IMR-90 (cell line): ENCODE measurements around the gene EXOC6B. TPM values are rescaled to one million over a fixed set of nuclear protein-coding genes. Genes with fewer than 3 reads are reported as not detected.

ENCODE experiments used
- ATAC-seq: fragments of 200-7000 bp; cut with Tn5 transposase; 2 replicates; pipeline ENCODE4 v1.9.1; 2020; ENCODE audit warnings: low read depth, mild to moderate bottlenecking, moderate library complexity
- BruUV-seq: library from RNA; stranded (reverse); fragments of 400-500 nt; replicated peaks from 2 replicates; lab custom pipeline; 2021; lab: Mats Ljungman, UMichigan
- CTCF ChIA-PET: fragments of 300-600 bp; formaldehyde crosslinking; extraction: SDS; loops from one replicate; lab custom pipeline; 2021; ENCODE audit warnings: antibody characterized with exemption; lab: Yijun Ruan, JAX
- POLR2A ChIA-PET: fragments of 300-600 bp; sonication (Branson Sonifier 250); formaldehyde crosslinking; loops from one replicate; lab custom pipeline; 2022; ENCODE audit warnings: antibody characterized with exemption; ENCODE audit not compliant: unreplicated experiment; lab: Charles Lee
- DNase-seq: peaks from one replicate; pipeline ENCODE4 v3.0.0; 2013
- H2AFZ ChIP-seq: replicated peaks from 2 replicates; pipeline ENCODE3; 2013; ENCODE audit warnings: low read length, mild to moderate bottlenecking; ENCODE audit not compliant: poor library complexity
- H2AK5ac ChIP-seq: 2 replicates; pipeline ENCODE4 v1.6.1; 2013; ENCODE audit warnings: low read depth, low read length, inconsistent platforms
- H2AK9ac ChIP-seq: replicated peaks from 2 replicates; pipeline ENCODE3; 2013; ENCODE audit warnings: mild to moderate bottlenecking, low read depth, low read length, moderate library complexity; ENCODE audit not compliant: poor library complexity
- H2BK120ac ChIP-seq: 2 replicates; pipeline ENCODE4 v1.6.1; 2013; ENCODE audit warnings: low read depth, low read length, inconsistent platforms
- H2BK15ac ChIP-seq: 3 replicates; pipeline ENCODE4 v1.6.1; 2013; ENCODE audit warnings: low read depth, low read length, inconsistent platforms
- H2BK20ac ChIP-seq: 2 replicates; pipeline ENCODE4 v1.6.1; 2013; ENCODE audit warnings: low read depth, mild to moderate bottlenecking, inconsistent platforms, low read length, moderate library complexity
- H2BK5ac ChIP-seq: 2 replicates; pipeline ENCODE4 v1.6.1; 2013; ENCODE audit warnings: mild to moderate bottlenecking, low read depth, low read length, inconsistent platforms; ENCODE audit not compliant: poor library complexity, severe bottlenecking
- H3K14ac ChIP-seq: replicated peaks from 2 replicates; pipeline ENCODE4 v1.6.1; 2013; ENCODE audit warnings: low read depth, low read length, inconsistent platforms
- H3K18ac ChIP-seq: 2 replicates; pipeline ENCODE4 v1.6.1; 2013; ENCODE audit warnings: low read depth, low read length, control low read depth
- H3K23ac ChIP-seq: 2 replicates; pipeline ENCODE4 v1.6.1; 2013; ENCODE audit warnings: low read depth, low read length, inconsistent platforms
- H3K27ac ChIP-seq: 2 replicates; pipeline ENCODE4 v1.5.1; 2013; ENCODE audit warnings: mild to moderate bottlenecking, control low read depth, low read length; ENCODE audit not compliant: insufficient read depth
- H3K27me3 ChIP-seq: 2 replicates; pipeline ENCODE4 v1.6.1; 2013; ENCODE audit warnings: low read length; ENCODE audit not compliant: control insufficient read depth, insufficient read depth
- H3K36me3 ChIP-seq: 2 replicates; pipeline ENCODE4 v1.6.1; 2013; ENCODE audit warnings: low read length, mixed read lengths; ENCODE audit not compliant: control insufficient read depth, insufficient read depth
- H3K4ac ChIP-seq: 2 replicates; pipeline ENCODE4 v1.6.1; 2013; ENCODE audit warnings: low read depth, low read length, inconsistent platforms
- H3K4me1 ChIP-seq: 2 replicates; pipeline ENCODE4 v1.6.1; 2013; ENCODE audit warnings: low read length, mixed read lengths; ENCODE audit not compliant: control insufficient read depth, insufficient read depth
- H3K4me2 ChIP-seq: 2 replicates; pipeline ENCODE4 v1.6.1; 2013; ENCODE audit warnings: low read depth, mild to moderate bottlenecking, control low read depth, low read length, moderate library complexity
- H3K4me3 ChIP-seq: 2 replicates; pipeline ENCODE4 v1.5.1; 2013; ENCODE audit warnings: low read depth, mild to moderate bottlenecking, control low read depth, low read length, moderate library complexity; ENCODE audit not compliant: insufficient read depth
- H3K56ac ChIP-seq: 2 replicates; pipeline ENCODE4 v1.6.1; 2013; ENCODE audit warnings: low read length, inconsistent platforms; ENCODE audit not compliant: insufficient read depth; ENCODE audit errors: extremely low read depth
- H3K79me1 ChIP-seq, 2 experiments: 2 replicates each; pipeline ENCODE4 v1.6.1; 2013; ENCODE audit warnings: low read length in 2 of 2, inconsistent platforms in 1 of 2, low read depth in 1 of 2
- H3K9ac ChIP-seq: 2 replicates; pipeline ENCODE4 v1.6.1; 2013; ENCODE audit warnings: low read depth, low read length, control low read depth
- H3K9me1 ChIP-seq: 2 replicates; pipeline ENCODE4 v1.6.1; 2013; ENCODE audit warnings: low read length, inconsistent platforms; ENCODE audit not compliant: insufficient read depth
- H3K9me3 ChIP-seq: 2 replicates; pipeline ENCODE4 v1.6.1; 2013; ENCODE audit warnings: low read length; ENCODE audit not compliant: control insufficient read depth, insufficient read depth
- H4K20me1 ChIP-seq: 2 replicates; pipeline ENCODE4 v1.6.1; 2013; ENCODE audit warnings: low read length, inconsistent platforms; ENCODE audit not compliant: insufficient read depth
- H4K5ac ChIP-seq: 2 replicates; pipeline ENCODE4 v1.6.1; 2013; ENCODE audit warnings: mild to moderate bottlenecking, low read depth, low read length, control low read depth
- H4K8ac ChIP-seq, 2 experiments: 2 replicates each; pipeline ENCODE4 v1.6.1; 2013; ENCODE audit warnings: low read depth in 2 of 2, low read length in 2 of 2, control low read depth in 1 of 2, inconsistent platforms in 1 of 2
- H4K91ac ChIP-seq: 2 replicates; pipeline ENCODE4 v1.6.1; 2013; ENCODE audit warnings: low read depth, low read length, inconsistent platforms; ENCODE audit not compliant: insufficient read depth
- BHLHE40 ChIP-seq: fragments of 150-350 bp; IDR thresholded peaks from 2 replicates; pipeline ENCODE4 v1.6.1; 2016; ENCODE audit warnings: mild to moderate bottlenecking, low read depth, low read length
- CEBPB ChIP-seq: IDR thresholded peaks from 2 replicates; pipeline ENCODE4 v1.6.1; 2012; ENCODE audit warnings: low read depth, low read length, improper control_type of control experiment
- CHD1 ChIP-seq: IDR thresholded peaks from 2 replicates; pipeline ENCODE4 v1.6.1; 2012; ENCODE audit warnings: low read depth, low read length, improper control_type of control experiment
- CTCF ChIP-seq: conservative IDR thresholded peaks from 2 replicates; pipeline ENCODE4 v1.5.1; 2012; ENCODE audit warnings: mild to moderate bottlenecking, low read depth, low read length, improper control_type of control experiment
- ELK1 ChIP-seq: fragments of 150-350 bp; IDR thresholded peaks from 2 replicates; pipeline ENCODE4 v1.6.1; 2016; ENCODE audit warnings: low read depth, mild to moderate bottlenecking, low read length, moderate library complexity, borderline replicate concordance
- FOS ChIP-seq: fragments of 150-350 bp; IDR thresholded peaks from 2 replicates; pipeline ENCODE4 v1.6.1; 2016; ENCODE audit warnings: low read depth, low read length
- MAFK ChIP-seq: IDR thresholded peaks from 2 replicates; pipeline ENCODE4 v1.6.1; 2012; ENCODE audit warnings: low read depth, low read length, improper control_type of control experiment
- MAZ ChIP-seq: IDR thresholded peaks from 2 replicates; pipeline ENCODE4 v1.6.1; 2012; ENCODE audit warnings: low read depth, mild to moderate bottlenecking, low read length, improper control_type of control experiment, moderate library complexity, borderline replicate concordance
- POLR2A ChIP-seq: IDR thresholded peaks from 2 replicates; pipeline ENCODE4 v1.6.1; 2012; ENCODE audit warnings: mild to moderate bottlenecking, low read depth, low read length
- RAD21 ChIP-seq: IDR thresholded peaks from 2 replicates; pipeline ENCODE4 v1.6.1; 2012; ENCODE audit warnings: low read length, improper control_type of control experiment
- RCOR1 ChIP-seq: IDR thresholded peaks from 2 replicates; pipeline ENCODE4 v1.6.1; 2012; ENCODE audit warnings: mild to moderate bottlenecking, low read length, improper control_type of control experiment; ENCODE audit not compliant: insufficient replicate concordance
- RFX5 ChIP-seq: IDR thresholded peaks from 2 replicates; pipeline ENCODE4 v1.8.0; 2012; ENCODE audit warnings: low read depth, mild to moderate bottlenecking, low read length, moderate library complexity
- SMC3 ChIP-seq: fragments of 150-350 bp; IDR thresholded peaks from 2 replicates; pipeline ENCODE4 v1.6.1; 2016; ENCODE audit warnings: low read depth, mild to moderate bottlenecking, antibody characterized with exemption, low read length, moderate library complexity
- USF2 ChIP-seq: fragments of 150-350 bp; IDR thresholded peaks from 2 replicates; pipeline ENCODE4 v1.6.1; 2017; ENCODE audit warnings: mild to moderate bottlenecking, antibody characterized with exemption, low read length, low read depth
- WGBS, 2 experiments: methylation state at CpG; one replicate each; pipeline versions ENCODE4 v1.1.5 to v1.1.7; 2013; ENCODE audit warnings: missing lambda C conversion rate in 2 of 2; ENCODE audit not compliant: insufficient read length in 1 of 2; ENCODE audit errors: extremely low coverage in 2 of 2; 5-methylcytosine and 5-hydroxymethylcytosine counted together
- dilution Hi-C: fragments of 300-500 bp; cut with HindIII; formaldehyde crosslinking; loops from one replicate; pipeline ENCODE4 v1.14.3; 2018; ENCODE audit warnings: low sequenced_read_pairs; ENCODE audit not compliant: unreplicated experiment
- in situ Hi-C: fragments of 300-500 bp; cut with MboI; formaldehyde crosslinking; loops from 3 replicates; pipeline ENCODE4 v1.14.3; 2019; ENCODE audit warnings: low sequenced_read_pairs, inconsistent platforms, mixed read lengths
- intact Hi-C: fragments of 100-400 bp; cut with micrococcal nuclease; formaldehyde crosslinking; loops from 2 replicates; pipeline ENCODE4 v1.10.0; 2022
- polyA plus RNA-seq, 3 experiments: library from polyadenylated mRNA; depleted of rRNA; stranded (reverse); fragments of >200 nt; gene quantifications; 2 replicates each; pipeline ENCODE4 v1.2.3, GENCODE V29; 2012; ENCODE audit warnings: low replicate concordance in 1 of 3
- total RNA-seq: library from RNA; depleted of rRNA; stranded (reverse); fragments of >200 nt; gene quantifications from 2 replicates; pipeline ENCODE4 v1.2.3, GENCODE V29; 2012

The EXOC6B gene
- total and polyA plus RNA-seq, 2 of the 4 experiments (the other 2 are of a cell fraction): 10.2 to 29.4 TPM

GRCh38 chr2:72827966-72828646, 2.3 kb upstream of the EXOC6B start:
- peak overlapping the region; percentile 97 for H2BK120ac ChIP-seq
- peak overlapping the region; percentile 56 for H3K18ac ChIP-seq
- H4K91ac ChIP-seq: peak overlapping the region; percentile 95
- dilution Hi-C loops: no loop called here
- in situ Hi-C loops: no loop called here
- no peak overlapping the region for H3K9ac ChIP-seq
- H2AK5ac ChIP-seq: peak overlapping the region; percentile 0; the same call in 1 of the 2 replicates
- peaks cover 12% of the 10 kb centered on the region for H3K4me1 ChIP-seq
- H2BK15ac ChIP-seq: peak overlapping the region; percentile 6; the same call in 1 of the 3 replicates
- peaks cover 10 to 29% of the 10 kb centered on the region in 2 experiments for H3K79me1 ChIP-seq
- BruUV-seq: no TSS peak
- ATAC-seq (peak; percentile 63), DNase-seq (peak; percentile 90)
- 0 out of 2 replicates have a peak overlapping the region, but pooled peaks have one; percentile 7 for H4K5ac ChIP-seq
- peak overlapping the region; percentile 60 for H3K4me2 ChIP-seq
- H3K36me3 ChIP-seq: no peaks in the 10 kb centered on the region
- POLR2A ChIA-PET: no interaction called here
- peak overlapping the region; percentile 59 for H2AFZ ChIP-seq
- H3K4me3 ChIP-seq: no peak overlapping the region
- H2BK20ac ChIP-seq: peak overlapping the region; percentile 96
- peak overlapping the region; percentile 59 for H3K14ac ChIP-seq
- peak overlapping the region; percentile 78 for H2BK5ac ChIP-seq
- H3K23ac ChIP-seq: peak overlapping the region; percentile 88
- peaks cover under 1% of the 10 kb centered on the region for H3K27me3 ChIP-seq
- H3K9me3 ChIP-seq: no peaks in the 10 kb centered on the region
- H3K56ac ChIP-seq: peak overlapping the region; percentile 67; the same call in 1 of the 2 replicates
- H3K27ac ChIP-seq: peak overlapping the region; percentile 67
- intact Hi-C loops: no loop called here
- H2AK9ac ChIP-seq: peak overlapping the region; percentile 10
- peaks cover 24% of the 10 kb centered on the region for H3K9me1 ChIP-seq
- peak overlapping the region; percentile 86 for H3K4ac ChIP-seq
- CTCF ChIA-PET: interaction anchor here (0.6 kb wide), 1 partner anchor 1285 kb away, joined by 3 read pairs; no protein-coding TSS in a partner anchor
- WGBS, 2 experiments: no CpG with 5 or more reads among the region's 5 CpGs
- peaks cover 9% of the 10 kb centered on the region for H4K20me1 ChIP-seq
- peak overlapping the region in 1 of 2 experiments; percentile 77; a peak in 2 of 4 replicates for H4K8ac ChIP-seq
- peak; percentile 27; the same call in 1 of the 2 replicates for TF ChIP-seq CEBPB
- TF ChIP-seq CTCF: no peak
- TF ChIP-seq ELK1: no peak
- no peak for TF ChIP-seq CHD1
- TF ChIP-seq MAZ: peak; percentile 52; the same call in 1 of the 2 replicates
- peak; percentile 66 for TF ChIP-seq FOS
- TF ChIP-seq MAFK: peak; percentile 96
- no peak for TF ChIP-seq POLR2A
- no peak for TF ChIP-seq BHLHE40
- TF ChIP-seq RFX5: no peak
- no peak for TF ChIP-seq RAD21
- no peak for TF ChIP-seq SMC3
- peak; percentile 40 for TF ChIP-seq RCOR1
- no peak for TF ChIP-seq USF2
